HG03060 (cell line): ENCODE measurements around the gene DNAI7.
A peak's percentile ranks its signal among the peaks of the same experiment; 100 is the strongest.

Experiments
- ATAC-seq: cut with Tn5 transposase; IDR thresholded peaks from one replicate; pipeline ENCODE4 v1.9.1; 2021; ENCODE audit warnings: low read depth, moderate number of reproducible peaks; ENCODE audit not compliant: unreplicated experiment

Gene DNAI7

DNA sequence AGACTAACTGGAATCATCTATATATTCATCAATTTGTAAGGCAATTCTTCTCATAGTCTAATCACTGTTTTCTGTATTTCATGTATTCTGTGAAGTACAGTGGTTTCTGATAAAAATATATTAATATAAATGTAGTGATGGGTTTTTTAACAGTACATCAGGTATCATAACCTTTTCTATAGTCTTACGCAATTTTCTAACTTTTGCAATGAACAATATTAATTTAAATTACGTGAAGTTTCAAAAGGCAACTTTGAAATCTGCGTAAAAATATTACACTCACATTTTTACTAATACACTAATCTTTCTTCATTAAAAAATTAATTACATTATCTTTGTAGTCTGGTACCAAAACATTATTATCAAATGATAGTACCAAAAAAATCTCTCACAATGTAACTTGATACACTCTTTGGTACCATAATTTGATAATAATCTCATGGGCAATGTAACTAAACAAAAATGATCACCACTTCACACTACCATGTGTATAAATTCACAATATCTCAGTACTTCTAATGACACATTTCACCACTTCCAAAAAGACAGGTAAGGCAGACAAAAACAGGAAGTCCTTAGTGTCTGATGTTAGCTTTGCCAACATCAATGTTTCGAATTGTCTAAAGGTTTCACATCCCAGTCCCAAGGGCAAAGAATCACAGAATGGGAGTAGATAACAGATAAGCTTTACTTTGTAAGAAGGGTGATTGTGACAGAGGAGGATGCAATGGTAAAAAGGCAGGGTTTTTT, 8.7 kb downstream of the DNAI7 start:
- ATAC-seq = no peak

DNA sequence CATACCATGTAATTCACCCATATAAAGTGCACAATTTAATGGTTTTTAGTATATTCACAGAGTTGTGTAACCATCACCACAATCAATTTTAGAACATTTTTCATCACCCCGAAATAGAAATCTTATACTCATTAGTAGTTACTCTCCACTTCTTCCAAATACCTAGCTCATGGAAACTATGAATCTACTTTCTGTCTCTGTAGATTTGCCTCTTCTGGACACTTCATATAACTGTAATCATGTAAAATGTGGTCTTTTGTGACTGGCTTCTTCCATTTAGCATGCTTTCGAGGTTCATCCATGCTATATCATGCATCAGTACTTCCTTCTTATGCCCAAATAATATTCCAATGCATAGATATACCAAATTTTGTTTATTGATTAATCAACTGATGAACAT, 10.8 kb downstream of the DNAI7 start:
- ATAC-seq = no peak

DNA sequence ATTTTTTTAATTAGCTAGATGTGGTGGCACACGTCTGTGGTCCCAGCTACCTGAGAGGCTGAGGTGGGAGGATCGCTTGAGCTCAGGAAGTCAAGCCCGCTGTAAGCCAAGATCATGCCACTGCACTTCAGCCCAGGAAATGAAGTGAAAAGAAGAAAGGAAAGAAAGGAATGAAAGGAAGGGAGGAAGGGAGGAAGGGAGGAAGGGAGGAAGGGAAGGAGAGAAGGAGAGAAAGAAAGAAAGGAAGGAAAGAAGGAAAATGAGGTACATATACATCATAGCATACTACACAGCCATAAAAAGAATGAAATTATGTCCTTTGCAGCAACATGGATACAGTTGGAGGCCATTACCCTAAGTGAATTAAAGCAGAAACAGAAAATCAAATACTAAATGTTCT, 12.2 kb downstream of the DNAI7 start:
- no peak for ATAC-seq

DNA sequence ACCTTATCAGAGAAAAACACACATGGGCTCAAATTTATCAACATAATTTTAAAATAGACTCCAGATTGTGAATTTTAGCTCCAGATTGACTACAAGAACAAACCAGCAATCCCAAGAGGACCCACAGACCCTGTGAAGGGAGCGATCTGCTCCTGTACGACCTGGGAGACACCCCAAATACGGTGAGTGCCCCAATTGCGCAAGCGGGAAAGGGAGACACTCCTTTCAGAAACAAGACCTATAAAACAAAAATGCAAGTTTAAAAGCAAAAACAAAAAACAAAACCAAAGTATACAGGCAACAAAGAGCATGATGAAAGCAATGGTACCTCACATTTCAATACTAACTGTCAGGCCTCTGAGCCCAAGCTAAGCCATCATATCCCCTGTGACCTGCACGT, 32.1 kb downstream of the DNAI7 start:
- no peak for ATAC-seq

DNA sequence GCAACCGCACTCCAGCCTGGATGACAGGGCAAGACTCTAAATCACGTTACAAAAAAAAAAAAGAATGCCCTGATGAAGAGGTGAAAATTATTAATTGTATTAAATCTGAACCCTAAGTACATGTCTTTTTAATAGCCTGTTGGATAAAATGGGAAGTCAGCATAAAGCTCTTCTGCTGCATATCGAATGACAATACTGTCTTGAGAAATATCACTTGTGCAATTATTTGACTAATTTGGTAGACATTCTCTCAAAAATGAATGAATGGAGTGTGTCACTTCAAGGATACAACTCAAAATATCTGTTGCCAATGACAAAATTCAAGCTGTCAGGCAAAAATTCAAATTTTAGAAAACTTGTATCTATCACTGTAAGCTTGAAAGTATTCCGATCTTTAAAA, 38.9 kb downstream of the DNAI7 start:
- ATAC-seq = no peak

DNA sequence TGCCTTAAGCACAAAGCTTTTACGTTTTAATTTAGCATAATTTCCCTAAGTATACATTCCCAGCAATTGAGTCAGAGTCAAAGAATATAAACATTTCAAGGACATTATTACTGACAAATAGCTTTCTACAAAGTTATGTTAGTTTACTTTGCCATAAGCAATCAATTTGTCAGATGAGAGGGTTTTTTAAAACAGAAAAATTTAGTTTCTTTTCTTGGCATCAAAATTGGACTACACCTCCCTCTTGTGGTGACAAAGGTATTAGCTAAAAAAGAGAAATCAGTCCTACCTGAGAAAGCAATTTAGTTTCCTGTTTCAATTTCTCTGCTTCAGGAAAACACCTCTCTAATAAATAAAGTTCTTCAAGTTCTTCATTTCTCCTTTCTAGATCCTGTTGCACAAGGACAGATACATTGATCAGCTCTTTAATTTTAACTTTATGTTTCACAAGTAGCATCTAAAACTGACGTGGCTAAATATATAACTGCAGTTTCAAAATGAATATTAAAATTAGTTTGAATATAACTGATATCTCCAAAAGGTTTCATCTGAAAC, 39.9 kb downstream of the DNAI7 start:
- peak; percentile 43 for ATAC-seq

DNA sequence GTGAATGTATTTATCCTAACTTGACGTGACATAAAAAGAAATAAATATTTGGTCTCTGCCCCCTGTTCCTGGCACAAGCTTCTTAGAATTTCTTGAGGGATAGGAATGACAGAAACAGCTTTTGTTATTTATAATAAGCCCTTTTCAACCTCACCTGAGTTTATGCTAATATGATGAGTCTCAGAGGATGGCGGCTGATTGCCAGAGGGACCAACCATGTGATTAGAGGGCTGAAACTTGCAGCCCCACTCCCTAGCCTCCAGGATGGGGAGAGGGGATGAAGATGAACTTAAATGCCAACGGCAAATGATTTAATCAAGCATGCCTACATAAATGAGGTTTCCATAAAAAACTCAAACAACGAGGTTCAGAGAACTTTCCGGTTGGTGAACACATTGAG, 42.9 kb downstream of the DNAI7 start:
- ATAC-seq = no peak

DNA sequence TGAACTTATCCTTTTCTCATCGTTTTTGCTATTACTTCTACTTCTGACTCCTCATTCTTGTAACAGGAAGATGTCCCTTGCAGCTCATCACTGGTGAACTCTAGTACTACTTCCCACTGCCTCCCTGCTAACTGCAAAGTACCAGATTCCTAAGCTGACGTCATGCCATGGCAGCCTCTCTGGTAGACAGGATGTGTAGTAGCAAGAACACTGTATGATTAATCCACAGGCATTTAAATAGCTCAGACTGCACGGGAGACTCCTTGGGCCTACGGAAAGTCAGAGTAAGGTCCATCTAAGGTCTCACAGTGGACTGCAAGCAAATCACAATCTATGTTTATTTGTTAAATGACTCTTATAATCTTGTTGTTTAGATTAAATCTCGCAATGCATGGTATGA, 43.5 kb downstream of the DNAI7 start:
- no peak for ATAC-seq

DNA sequence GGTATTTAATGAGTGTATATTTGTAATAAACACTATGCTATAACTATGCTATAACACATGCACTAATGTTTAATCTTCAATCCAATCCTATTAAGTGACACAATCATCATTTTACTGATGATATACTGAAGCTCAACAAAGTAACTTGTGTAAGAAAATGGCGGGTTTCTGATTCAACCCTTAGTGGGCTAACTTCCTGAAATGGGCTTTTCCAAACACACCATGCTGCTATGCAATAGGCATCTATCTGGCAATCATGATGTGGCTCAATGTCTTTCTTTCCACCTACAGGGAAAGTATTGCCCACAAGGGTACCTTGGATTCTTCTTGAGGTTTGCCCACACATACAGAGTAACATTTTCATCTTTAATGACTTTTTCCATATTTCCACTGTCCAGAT, 48.3 kb downstream of the DNAI7 start:
- no peak for ATAC-seq

DNA sequence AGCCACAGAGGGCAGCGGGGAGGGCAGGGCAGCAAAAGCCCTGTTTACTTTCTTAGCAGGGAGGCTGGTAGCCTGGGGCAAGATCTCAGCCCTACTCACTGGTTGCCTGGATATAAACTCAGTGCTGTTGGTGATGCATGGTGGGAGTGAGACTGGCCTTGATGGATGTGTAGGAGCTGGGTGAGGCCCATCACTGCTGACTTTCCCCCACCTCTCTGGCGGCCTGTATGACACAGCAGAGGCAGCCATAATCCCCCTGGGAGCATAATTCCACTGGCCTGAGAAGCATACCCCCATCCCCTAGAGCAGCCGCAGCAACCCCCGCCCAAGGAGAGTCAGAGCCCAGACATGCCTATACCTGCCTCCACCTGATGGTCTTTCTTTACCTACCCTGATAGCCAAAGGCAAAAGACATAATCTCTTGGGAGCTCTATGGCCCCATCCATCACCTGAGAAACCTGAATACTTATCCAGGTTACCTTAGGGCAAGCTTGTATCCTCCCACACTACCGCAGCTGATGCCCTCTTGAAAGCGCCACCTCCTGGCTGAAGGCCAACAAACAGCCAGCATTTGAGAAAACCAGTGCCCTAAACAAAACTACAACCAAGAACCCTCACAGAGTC, 59.3 kb downstream of the DNAI7 start:
- no peak for ATAC-seq

DNA sequence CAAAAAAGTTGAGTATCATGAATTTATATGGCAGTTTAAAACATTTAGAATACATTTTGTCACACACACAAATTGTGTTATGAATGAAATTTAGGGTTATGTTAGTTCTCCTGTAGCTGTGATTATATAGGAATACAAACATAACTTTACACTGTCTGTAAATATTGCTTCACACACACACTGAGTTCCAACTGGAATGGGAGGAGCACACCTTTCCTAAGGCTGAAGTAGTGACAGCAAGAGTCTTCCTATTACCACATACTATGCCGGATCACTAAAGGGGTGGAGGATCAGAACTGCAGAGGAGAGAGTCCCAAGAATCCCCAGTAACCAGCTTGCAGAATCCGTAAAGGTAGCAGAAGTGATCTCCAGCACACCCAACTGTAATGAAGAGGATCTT, 63.7 kb downstream of the DNAI7 start:
- ATAC-seq = no peak

DNA sequence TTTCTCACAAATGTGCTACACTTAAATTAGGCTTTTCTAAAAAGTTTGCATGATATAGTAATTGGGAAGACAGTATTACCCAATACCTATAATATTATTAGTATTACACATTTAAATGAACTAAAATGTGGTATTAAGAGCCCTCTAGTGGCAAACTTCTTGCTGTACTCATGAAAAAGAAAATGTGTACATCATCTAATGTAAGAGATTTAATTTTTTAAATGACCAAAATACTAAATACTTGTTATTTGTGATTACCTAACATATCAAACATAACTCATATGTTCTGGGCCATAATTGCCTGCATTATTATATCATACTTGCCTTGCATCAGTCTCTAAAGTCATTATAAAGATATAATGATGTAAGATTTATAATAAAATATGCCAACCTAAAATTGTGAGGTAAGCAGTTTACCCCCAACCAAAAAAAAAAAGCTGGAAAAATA, 64.2 kb downstream of the DNAI7 start:
- ATAC-seq = no peak

DNA sequence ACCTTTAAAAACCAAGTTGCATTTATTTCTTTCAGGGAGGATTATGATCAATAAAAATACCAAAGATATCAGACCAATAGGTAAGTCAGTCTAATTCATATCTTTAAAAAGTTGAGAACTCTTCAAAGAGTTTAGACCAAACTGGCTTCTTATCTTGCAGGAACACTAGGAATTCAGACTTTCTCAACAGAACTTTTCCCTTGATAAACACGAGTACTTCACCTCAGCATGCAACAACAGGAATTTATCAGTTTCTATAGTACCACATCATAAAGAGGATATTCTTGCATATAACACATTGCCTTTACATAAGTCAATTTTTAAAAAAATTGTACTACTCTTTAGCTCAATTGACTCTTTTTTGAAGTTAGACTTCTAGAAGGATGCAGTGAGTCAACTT, 68.2 kb downstream of the DNAI7 start:
- ATAC-seq = no peak

DNA sequence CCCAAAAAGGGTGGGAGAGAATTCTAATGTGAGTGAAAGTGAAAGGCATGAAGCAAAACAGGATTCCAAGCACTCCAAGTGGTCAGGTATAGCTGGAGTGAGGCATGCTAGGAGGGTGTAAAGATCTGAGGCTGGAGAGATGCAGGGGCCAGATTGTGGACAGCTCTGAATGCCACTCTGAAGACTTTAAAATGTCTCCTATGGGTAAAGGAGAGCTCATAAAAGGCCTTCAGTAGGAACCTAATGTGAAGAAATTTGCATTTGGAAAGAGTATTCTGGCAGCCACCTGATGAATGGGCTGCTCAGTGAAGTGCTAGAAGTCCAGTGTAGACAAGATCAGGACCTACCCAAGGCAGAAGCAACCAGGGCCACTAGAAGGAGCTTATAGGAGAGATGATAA, 68.9 kb downstream of the DNAI7 start:
- no peak for ATAC-seq

DNA sequence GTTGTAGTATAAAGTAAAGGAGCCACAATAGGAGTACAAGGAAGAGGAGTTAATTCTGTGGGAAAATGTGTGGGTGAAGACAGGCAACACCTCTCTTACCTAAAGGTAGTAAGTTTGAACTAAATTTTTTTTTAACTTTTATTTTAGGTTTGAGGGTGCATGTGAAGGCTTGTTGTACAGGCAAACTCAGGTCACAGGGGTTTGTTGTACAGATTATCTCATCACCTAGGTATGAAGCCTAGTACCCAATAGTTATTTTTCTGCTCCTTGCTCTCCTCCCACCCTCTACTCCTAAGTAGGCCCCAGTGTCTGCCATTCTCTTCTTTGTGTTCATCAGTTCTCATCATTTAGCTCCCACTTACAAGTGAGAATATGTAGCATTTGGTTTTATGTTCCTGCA, 70.5 kb downstream of the DNAI7 start:
- ATAC-seq = no peak

DNA sequence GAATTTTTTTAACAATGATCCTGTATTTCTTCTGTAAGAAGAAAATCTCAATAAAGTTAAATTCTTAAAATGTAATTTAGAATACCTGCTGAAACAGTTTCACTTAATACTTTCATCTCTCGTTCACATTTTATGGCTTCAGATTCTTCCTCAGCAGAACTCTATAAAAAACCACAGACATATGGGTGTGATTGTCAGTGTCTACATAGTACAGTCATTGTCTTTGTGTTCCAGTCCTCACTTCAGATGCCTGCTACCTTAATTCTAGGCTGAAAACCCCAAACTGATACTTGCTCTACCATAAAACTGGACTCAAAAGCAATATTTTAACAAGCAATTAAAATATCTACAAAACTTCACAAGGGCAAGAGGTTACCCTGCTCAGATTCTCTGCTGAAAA, 71.8 kb downstream of the DNAI7 start:
- ATAC-seq = no peak

DNA sequence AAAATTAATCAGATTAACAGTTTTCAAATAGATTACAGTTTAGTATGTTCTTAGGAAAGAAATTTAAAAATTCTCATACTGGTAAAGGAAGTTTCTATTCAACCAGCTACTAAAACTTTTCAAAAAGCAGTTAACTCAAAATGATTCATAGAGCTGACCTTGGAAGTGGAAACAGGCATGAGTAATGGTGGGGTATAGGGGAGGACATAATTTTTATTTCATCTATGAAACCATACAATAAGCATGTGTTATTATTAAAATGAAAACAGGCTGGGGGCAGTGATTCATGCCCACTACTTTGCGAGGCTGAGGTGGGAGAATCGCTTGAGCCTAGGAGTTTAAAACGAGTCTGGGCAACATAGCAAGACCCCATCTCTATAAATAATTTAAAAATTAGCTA, 73.0 kb downstream of the DNAI7 start:
- ATAC-seq = no peak

DNA sequence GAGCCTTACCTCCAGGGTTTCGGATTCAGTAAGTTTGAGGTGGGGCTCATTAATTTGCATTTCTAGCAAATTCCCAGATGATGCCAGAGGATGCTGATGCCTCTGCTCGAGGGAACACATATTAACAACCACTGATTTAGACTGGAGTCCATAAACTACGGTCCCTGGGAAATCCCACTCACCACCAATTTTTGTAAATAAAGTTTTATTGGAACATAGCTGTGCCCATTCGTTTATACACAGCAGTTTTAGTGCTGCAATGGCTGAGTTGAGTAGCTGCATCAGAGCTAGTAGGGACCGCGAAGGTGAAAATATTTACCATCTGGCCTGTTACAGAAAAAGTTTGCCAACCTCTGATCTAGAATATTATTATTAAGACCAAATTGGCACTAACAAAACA, 73.8 kb downstream of the DNAI7 start:
- ATAC-seq = no peak

DNA sequence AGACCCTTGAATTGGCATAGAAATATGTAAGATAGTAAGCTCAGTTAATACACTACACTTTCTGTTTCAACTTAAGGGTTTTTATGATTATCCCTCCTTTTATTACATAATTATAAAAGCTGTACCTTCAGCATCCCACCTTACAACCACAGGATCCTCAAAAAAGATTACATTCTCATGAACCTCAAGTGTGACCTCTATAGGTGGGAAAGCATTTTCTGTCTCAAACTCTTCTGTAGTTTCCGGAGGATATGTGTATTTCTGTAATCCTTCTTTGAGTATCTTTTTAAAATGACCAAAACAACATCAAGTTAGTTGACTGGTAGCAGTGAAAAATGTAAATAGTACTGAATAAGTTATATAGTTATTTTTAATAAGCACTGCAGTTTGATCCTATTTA, 75.9 kb downstream of the DNAI7 start:
- ATAC-seq = no peak

DNA sequence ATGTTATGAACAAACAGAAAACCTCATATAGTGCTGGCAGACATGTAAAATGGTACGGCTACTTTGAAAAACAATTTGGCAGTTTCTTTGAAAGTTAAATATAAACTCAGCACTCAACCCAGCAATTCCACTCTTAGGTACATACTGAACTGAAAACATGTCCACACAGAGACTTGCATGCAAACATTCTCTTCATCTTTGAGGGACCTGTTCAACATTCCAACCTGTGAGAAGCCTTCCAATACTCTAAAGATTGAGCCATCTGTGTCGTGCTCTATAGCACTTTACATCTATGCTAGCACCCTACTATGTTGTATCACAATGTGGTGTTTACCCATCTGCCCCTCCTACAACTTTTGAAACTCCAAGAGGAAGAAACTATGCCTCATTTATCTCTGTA, 79.3 kb downstream of the DNAI7 start:
- ATAC-seq = no peak

DNA sequence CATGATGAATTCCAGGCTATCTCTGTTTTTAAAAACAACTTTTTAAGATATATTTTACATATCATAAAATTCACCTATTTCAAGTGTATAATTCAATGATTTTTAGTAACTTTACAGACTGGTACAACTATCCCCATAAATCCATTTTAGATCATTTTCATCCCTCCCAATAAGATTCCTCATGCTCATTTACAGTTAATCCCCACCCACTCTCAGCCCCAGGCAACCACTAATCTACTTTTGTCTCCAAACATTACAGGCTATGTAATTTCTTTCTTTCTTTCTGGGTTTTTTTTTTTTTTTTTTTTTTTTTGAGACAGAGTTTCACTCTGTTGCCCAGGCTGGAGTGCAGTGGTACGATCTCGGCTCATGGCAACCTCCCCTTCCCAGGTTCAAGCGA, 81.3 kb downstream of the DNAI7 start:
- ATAC-seq = no peak

DNA sequence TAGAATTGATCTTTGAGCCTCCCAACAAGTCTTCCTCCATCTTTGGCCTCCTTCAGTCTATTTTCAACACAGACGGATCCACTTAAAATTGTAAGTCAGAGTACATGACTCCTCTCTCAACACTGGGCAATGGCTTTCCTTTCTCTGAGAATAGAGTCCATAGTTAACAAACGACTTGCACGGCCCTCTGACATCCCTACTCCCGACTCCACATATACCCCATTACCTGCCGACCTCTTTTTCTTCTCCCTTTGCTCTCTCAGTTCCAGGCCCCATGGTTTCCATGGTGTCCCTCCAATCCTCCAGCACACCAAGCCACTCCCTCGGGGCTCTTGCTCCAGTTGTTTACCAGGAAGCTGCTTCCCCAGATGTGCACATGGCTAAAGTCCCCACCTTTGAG, 84.7 kb downstream of the DNAI7 start:
- ATAC-seq = no peak
